Stimulated activated CD4-positive, alpha-beta T cell treated with anti-CD3 and anti-CD28 coated beads, Interleukin-12 subunit alpha, Interleukin-12 subunit beta, amount 100 ng/mL, for 4 hours (primary cell): ENCODE results near the gene ADGRB3.
"Not testable (repeated sequence)": the region's sequence is repeated elsewhere in the genome, so short reads cannot be mapped to it uniquely, and the experiment has no call there.

Source experiments
- DNase-seq: peaks from one replicate; pipeline ENCODE4 v3.0.0-alpha.2; 2020

The ADGRB3 gene

DNA sequence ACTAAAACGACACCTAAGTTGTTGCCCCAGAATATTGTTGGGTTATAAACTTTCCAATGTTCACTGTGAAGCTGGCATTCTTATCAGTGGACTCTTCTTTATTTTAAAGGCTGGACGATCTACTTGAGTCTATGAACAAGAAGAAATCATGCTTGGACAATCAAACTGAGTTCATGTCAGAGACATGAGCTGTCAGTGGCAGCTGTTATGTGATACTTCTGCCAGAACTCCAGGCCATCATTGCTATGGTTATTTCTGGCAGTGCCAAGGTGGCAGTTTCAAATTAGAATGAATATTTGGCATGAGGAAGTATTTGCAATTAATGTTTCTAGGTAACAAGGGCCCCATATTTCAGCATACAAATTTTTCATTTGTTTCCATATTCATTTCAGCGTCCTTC, 744.4 kb downstream of the ADGRB3 start:
- no peak for DNase-seq

DNA sequence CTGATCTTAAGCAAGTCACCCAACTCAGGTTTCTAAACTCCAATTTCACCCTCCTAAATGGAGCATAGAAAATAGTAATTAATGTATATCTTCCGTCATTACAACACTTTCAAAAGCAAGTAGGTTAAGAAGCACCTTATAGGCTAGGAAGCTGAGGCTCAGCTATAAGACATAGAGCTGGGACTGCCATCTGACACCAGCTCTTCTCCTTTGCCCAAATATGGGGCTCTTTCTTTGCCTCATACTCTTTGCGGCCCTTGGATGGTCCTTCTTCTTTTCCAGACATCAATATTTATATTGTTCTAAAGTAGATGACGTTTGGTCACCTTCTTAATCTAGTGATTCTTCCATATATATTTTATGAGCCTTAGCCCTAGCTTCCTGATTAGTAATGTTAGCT, 748.5 kb downstream of the ADGRB3 start:
- DNase-seq = no peak

DNA sequence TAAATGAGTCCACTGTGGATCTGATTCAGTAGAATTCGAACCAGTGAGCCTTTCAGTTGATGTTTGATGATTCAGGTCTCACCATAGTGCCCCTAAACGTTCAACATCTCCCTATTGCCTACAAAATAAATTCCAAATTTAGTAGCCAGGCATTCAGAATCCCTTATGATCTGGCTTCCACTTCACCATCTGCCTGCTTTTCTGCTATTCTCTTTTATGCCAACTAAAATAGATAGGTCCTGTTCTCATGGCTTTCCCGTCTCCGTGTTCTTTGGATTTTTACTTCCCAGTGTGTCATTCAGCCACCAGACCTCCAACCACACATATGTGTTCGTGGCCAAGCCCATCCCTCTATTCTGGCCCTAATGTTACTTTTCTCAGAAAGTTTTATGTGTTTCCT, 751.3 kb downstream of the ADGRB3 start:
- DNase-seq = no peak

DNA sequence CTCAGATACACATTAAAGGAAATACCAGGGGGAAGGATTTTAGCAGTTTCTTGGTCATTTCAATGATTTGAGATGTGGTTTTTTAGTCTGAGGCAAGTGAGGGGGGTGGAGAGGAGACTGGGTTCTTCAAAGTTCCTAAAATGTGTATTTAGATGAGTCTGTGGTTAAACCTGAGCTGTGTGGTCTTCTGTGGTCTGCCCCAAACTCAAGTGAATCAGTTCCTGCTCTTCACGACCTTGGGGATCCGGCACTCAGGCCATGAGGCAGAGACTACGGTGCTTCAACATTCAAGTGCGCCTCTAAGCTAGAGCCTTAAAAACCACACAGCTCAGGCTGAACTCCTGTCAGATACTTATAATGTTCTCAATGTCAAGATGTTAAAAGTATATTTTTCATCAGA, 755.0 kb downstream of the ADGRB3 start:
- no peak for DNase-seq

DNA sequence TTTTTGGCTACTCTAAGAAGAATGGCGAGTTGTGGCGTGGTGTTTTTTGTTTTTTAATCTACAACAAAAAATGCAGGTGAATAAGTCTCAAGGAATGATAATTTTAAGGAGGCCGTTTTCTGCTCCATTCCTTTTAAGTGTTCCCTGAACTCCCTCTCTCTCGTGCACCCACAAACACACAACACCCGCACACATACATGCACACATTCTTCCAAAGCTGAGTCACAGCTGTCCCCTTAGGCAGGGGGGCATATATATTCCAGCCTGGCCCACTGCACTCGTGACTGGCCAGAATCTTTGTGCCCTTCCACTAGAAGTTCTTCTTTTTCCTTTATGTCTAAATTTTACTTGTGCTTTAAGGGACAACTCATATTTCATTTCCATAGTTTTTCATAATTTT, 756.0 kb downstream of the ADGRB3 start:
- no peak for DNase-seq

DNA sequence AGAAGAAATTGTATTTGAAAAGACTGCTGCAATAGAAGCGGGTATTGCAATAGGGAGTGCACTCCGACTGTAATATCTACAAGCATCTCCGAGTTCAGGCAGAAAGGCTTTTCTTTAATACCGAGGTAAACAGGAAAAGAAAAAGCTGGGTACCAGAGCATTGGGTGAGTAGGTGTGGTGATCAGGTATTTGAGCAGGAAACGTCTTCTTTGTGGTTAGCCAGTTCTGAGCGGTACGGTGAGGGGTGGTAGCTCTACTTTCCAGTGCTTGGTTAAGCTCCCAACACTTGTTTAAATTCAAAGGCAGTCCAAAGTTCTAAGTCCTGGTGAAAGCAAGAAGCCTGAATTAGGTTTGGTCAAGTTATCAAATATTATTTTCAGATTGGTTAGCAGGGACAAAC, 757.7 kb downstream of the ADGRB3 start:
- DNase-seq = no peak

DNA sequence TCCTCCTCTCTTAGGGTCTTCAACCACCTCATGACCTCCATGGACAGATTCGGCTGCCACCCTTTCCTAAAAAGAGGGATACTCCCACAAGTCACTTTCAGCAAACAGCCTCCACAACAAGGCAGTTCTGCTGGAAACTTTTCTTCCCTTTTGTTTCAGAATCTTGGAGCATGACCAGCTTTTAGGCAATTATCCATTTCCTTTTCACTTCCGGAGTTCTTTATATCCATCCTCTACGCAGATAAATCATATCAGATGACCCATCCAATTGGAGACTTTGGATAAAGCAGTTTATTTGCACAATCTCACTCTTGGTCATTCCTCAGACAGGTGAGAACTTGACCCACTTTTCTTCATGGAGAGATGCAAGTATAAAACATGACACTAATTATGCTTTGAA, 763.2 kb downstream of the ADGRB3 start:
- DNase-seq = no peak

DNA sequence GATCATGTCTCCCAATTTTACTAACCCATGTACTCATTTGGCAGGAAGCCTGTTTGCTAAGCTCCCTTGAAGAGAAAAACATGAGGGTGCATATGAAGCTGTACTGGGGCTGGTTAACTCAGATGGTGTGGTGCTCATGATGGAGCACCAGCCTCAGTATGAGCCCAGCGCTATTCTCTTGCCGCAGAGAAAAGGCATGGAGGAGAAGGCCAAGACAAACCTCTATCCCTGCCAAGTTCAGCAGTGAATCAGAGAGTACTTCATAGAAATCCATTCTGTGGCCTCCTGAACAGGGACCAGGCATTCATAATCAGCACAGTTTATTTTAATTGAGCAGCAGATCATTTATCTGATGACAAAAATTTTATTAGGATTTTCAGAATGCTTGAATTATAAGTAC, 763.6 kb downstream of the ADGRB3 start:
- DNase-seq = no peak

DNA sequence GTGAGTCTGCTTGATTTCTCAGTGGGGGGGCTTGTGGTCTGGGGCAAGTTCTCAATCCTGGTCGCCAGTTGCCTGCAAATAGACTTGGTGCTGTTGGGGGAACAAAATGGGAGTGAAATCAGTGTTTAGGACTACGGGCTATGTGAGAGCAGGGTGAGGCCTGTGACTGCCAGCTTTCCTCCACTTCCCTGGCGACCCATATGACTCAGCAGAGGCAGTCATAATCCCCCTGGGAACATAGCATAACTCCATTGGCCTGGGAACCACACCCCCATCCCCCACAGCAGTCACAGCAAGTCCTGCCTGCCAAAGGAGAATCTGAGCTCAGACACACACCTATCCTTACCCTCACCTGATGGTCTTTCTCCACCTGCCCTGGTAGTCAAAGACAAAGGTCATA, 773.8 kb downstream of the ADGRB3 start:
- no peak for DNase-seq

DNA sequence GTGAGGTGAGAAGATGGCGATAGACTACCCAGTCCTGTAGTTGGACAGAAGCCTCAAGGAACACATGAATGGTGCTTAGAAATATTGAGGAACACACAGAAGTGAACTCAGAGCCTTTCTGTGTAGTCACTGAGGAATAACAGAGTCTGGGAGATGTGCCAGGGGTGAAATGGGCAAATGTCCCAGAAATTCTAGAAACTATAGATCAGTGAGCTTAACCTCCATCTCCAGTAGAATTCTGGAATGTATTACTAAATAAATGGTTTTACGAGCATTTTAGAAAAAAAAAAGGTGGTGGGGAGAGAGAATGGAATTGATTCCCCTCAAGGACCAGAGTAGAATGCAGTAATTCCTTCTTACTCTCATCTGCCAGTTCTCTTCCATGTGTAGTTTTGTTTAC, 781.7 kb downstream of the ADGRB3 start:
- no peak for DNase-seq

DNA sequence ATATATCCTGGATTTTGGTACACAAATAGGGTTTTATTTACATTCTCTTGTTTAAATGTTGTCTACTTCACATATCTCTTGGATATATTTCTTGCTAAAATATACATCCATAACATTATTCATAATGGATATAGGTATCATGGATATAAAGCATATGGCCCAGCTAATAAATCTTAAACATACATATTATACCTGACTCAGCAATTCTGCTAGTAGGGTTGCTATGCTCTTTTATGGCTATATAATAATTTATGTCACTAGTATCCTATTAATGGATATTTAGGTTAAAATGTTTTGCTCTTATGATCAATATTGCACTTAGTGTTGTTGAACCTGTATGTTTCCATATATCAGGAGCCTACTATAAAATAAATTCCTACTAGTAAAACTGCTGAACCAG, 786.2 kb downstream of the ADGRB3 start:
- DNase-seq = no peak

DNA sequence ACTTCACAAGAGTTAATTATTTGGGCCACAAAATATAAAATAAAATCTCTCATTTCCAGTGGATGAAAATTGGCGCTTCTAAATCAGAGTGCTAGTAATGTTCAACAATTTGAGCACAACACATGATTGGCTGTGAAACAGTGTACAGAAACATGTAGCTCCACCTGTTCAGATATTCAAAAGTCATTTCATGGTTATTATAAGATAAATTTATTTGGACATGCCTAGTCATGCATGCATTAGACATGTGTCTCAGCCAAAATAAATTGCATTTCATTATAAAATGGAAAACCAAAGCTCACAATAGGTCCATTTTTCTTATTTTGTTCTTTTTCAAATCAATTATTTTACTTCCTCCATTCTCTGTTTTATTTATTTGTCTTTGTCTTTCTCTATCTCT, 786.9 kb downstream of the ADGRB3 start:
- no peak for DNase-seq

DNA sequence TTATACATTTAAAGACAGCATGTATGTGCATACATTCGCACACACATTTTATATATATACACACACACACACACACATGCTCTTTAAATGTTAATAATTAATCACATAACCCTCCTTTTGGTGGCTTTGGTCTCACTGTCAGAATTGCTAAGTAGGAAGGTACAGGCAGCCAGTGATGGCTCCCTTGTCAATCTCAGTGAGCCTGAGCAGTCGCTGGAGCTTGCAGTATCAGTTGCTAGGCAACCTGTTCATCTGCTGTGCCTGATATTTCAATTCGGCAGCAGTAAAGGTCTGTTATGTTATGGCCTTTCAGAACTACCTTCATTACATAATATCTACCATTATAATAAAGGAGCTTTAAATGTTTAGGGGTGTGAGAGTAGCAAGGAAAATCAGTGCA, 787.4 kb downstream of the ADGRB3 start:
- no peak for DNase-seq

DNA sequence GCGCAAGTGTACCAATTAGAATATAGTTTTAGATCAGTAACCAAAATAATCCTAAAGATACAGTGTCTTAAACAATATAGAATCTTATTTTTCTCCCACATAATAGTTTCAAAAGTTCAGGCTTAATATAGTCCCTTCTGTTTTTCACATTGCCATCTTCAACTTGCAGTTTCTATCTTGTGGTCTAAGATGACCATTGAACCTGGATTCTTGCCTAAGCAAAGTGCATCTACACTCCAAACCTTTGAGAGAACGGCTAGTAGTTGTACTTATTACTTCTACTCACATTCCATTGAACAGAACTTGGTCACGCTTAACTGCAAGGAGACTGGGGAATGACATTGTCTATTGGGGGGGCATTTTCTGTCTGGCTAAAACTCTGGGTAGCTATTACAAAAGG, 788.7 kb downstream of the ADGRB3 start:
- DNase-seq = no peak

DNA sequence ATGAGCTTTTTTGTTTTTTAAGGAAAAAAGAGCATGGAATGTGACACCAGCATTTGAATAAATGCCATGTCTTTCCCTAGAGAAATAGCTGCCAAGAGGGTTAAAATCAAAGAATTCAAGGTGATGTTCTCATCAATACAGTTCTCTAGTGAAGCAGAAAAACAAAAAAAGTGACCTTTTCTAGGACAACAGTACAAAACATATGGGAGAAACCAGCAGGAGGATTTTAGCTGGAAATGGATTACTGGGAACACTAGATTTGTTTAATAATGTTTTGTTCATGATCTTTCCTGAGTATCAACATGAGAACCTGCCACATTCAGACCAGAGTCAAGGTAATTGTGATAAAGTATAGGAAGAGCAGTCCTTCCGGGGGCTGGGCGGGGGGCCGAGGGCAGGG, 789.5 kb downstream of the ADGRB3 start:
- DNase-seq = no peak

DNA sequence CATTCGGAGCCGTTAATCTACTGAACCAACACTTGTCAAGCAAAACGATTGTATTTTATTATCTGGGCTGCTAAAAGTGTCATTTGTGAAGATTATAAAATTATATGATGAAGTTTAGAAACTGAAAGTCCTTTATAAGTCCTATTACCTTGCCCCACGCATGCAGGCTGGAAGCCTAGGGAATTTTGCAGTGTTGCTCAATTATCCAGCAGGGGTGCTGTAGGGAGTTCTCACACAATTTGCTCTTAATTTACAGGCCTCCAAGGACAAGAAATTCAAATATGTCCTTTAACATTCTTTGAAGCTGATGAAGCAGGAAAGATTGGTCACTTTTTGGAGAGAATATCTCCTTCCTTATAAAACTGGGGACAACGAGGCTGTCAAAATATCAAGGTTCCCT, 792.8 kb downstream of the ADGRB3 start:
- DNase-seq = no peak

DNA sequence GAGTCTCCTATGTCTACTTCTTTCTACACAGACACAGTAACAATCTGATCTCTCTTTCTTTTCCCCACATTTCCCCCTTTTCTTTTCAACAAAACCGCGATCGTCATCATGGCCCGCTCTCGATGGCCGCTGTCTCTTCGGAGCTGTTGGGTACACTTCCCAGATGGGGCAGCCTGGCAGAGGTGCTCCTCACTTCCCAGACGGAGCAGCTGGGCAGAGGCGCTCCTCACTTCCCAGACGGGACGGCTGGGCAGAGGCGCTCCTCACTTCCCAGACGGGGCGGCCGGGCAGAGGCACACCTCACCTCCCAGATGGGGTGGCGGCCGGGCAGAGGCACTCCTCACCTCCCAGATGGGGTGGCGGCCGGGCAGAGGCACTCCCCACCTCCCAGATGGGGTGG, 797.1 kb downstream of the ADGRB3 start:
- DNase-seq = not testable (repeated sequence)

DNA sequence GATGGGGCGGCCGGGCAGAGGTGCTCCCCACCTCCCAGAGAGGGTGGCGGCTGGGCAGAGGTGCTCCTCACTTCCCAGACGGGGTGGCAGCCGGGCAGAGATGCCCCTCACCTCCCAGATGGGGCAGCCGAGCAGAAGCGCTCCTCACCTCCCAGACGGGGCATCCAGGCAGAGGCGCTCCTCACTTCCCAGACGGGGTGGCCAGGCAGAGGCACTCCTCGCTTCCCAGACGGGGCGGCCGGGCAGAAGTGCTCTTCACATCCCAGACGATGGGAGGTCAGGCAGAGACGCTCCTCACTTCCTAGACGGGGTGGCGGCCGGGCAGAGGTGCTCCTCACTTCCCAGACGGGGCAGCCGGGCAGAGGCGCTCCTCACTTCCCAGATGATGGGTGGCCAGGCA, 798.0 kb downstream of the ADGRB3 start:
- DNase-seq = not testable (repeated sequence)

DNA sequence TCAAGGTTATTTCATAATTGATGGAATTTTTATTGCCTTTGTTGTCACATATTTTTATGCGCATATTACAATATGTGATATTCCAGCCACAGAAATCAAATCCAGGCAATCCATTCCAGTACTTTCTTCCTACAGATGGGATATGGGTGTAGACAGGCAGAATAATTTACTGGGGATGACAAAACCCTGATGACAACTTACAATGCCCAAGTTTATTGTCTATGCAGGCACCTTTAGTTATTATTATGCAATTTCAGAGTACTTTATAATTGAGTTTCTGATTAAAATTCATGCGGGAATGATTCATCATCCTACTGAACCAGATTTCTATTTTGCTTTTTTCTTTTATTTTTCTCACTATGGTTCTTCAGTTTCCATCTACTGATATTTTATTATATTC, 803.0 kb downstream of the ADGRB3 start:
- DNase-seq = no peak
